T-helper 2 cell (primary cell): ENCODE measurements around the gene ZNF385D.

Experiments used
- DNase-seq, 5 experiments: peaks; one replicate each; pipeline versions ENCODE4 v3.0.0 to v3.0.0-alpha.2; 2012 to 2022

The ZNF385D gene

DNA sequence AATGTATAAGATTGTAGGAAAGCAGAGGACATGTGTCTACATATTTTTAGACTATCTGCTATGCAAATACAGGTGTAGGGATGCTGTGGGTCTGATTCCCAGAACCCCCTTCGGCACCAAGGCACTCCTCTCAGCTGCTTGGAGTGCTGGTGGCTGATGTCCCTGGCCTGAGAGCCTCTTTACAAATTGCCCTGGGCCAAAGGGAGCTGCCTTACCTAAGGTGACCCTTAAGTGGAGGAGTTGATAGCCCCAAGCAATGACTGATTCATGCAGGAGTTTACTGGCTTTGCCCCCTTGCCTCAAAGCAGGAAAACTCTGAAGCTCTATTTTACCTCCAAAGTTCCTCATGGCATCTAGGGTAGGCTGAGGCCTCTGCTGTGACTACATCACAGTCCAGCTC lies 83.0 kb downstream of the ZNF385D start:
- no peak for DNase-seq

- DNase-seq: no peak
Observed at GRCh38 chr3:21665444-21666100, 85.4 kb downstream of the ZNF385D start.

DNA sequence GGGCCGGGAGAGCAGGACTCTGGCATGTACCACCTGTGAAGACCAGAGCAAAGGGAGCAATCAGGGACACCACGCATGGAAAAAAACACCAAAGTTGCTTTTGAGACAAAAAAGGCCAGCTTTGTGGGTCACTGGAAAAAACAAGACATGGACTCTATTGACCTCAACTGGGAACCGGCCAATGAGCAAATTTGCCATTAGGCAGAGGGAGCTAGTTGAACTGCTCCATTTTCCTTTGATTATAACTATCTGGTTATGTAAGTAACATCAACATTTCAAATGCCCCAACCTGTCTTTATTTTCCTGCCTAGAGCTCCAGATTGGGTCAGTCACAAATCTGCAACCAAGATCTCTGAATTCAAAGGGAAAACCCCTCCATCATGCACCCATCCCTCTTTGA lies 86.0 kb downstream of the ZNF385D start:
- no peak for DNase-seq

GRCh38 chr3:21662403-21662802 lies 88.6 kb downstream of the ZNF385D start:
- DNase-seq: no peak

DNA sequence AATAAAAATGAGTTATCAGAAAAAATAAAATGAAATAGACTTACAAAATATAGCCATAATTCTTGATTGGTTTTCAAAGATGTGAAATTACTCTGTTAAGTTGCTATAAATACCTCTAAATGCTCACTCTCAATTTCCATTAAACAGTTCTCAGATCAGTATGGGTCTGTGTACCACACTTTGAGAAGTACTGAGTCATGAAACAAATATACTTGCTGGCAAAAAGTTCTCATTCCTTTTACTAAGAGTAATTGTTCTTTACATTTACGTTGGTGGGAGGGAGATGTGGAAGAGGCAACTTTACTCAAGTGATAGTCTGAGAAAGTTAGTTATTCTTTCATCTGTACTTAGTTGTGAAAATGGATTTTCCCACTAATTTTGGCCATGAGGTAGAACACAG lies 96.3 kb downstream of the ZNF385D start:
- DNase-seq: no peak

DNA sequence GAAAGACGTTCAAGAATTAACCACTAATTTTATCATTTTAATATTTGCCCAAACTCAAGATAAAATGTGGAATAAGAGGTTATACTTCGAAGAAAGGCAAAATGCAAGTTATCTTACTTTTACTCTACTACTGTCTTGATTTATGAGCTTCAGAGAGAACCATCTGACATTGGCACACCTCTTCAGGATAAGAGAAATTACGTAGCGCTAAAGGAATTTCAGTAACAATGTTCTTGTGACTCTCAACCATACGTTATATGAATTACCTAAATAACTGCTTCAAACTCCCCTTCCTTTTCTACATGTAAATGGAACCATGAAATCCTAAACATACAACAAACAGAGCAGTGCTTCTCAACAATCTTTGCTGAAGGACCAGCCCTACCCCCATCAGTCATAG lies 96.8 kb downstream of the ZNF385D start:
- no peak for DNase-seq

DNA sequence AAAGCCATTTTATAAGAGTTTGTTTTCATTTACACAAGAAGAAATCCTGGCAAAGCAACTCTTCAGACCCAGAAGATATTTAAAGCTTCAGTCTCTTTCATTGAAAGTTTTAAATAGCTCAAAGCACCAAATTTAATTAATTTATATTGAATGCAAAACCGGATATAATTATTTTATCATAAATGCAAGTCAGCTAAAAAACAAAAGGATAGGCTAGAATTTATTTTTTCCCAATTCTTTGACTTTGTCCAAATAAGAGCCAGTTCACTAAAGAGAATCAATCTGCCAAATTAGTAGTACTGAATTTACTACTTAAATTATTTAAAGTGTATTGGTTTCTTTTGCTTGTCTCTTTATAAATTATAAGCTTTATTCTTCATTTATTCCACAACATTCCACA lies 101.5 kb downstream of the ZNF385D start:
- DNase-seq: no peak

DNA sequence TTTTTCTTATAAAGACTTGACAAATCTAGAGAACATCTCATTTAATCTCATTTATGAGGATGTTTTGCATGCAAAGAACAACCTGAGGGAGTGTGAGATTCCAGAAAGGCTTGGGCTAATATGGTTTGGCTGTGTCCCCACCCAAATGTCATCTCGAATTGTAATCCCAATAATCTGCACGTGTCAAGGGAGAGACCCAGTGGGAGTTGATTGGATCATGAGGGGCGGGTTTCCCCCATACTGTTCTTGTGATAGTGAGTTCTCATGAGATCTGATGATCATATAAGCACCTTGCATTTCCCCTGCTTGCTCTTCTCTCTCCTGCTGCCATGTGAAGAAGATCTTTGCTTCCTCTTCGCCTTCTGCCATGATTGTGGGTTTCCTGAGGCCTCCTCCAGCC lies 103.0 kb downstream of the ZNF385D start:
- DNase-seq: no peak

- DNase-seq: no peak
Observed at GRCh38 chr3:21645121-21645897, 105.7 kb downstream of the ZNF385D start.

DNA sequence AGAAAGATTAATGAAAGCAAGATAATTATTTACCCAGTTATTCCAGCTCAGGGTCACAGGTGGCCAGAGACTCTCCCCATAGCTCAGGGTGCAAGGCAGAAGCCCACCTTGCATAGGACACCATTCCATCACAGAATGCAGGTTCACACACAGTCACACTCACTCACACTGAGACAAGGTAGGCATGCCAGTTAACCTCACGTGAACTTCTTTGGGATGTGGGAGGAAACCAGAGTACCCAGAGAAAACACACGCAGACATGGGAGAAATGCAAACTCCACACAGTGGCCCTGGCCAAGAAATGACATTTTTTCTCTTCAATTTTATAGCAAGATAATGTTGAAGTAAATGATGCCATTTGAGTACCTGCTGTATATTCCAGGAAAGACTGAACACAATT lies 106.7 kb downstream of the ZNF385D start:
- DNase-seq: no peak

GRCh38 chr3:21643752-21644151 lies 107.3 kb downstream of the ZNF385D start:
- no peak for DNase-seq

DNA sequence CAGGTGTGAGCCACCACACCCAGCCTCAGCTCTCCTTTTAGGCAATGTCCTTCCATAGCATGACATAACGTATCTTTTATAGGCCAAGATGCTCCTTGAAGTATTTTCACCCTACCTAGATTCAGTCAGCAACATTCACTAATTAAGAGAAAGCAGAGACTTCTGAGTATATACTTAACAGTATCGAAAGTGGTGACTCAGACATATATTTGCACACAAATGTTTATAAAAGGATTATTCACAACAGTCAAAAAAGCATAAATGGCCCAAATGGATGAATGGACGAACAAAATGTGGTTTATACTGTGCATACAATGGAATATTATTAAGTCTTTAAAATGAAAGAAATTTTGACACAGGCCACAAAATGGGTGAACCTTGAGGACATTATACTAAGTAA lies 108.6 kb downstream of the ZNF385D start:
- no peak for DNase-seq

DNA sequence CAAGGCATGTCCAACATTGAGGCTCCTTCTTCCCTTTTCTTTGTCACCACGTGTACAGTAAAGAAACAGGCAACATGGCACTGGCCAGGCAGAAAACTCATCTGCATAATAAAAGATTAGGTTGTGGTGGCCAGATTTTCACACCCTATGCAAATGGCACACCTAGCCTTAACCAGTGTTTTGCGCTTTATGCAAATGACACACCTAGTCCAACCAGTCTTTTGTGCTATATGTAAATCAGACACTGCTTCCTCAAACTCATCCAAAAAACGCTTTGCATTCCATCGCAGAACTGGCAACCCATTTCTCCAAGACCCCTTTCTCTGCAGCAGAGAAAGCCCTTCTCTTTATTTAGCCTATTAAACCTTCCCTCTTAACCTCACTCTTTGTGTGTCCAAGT lies 109.1 kb downstream of the ZNF385D start:
- no peak for DNase-seq

GRCh38 chr3:21638488-21638887 lies 112.5 kb downstream of the ZNF385D start:
- no peak for DNase-seq

GRCh38 chr3:21634112-21634511 lies 116.9 kb downstream of the ZNF385D start:
- DNase-seq: no peak

- no peak for DNase-seq
Observed at GRCh38 chr3:21624524-21624923, 126.5 kb downstream of the ZNF385D start.

DNA sequence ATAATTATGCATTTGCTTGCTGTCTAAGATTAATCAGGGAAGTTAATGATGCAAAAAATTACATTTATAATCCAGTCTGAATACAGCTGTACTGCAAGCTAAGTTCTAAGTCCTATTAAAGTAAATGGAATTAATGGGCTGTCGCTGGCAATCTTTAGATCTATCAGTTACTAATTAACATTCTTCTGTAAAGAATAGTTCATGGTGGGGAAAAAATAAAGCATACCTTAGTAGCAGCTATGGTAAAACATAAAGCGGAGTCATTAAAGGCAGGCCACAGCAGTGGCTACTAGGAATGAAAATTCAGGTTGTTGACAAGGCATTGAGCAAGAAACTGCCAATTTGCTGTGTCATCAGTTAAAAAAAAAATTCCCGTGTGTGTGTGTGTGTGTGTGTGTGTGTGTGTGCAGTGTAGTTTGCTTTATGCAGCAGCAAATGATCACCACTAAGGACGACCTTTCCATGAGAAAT lies 129.8 kb downstream of the ZNF385D start:
- DNase-seq: no peak

- no peak for DNase-seq
Observed at GRCh38 chr3:21620511-21621155, 130.4 kb downstream of the ZNF385D start.

DNA sequence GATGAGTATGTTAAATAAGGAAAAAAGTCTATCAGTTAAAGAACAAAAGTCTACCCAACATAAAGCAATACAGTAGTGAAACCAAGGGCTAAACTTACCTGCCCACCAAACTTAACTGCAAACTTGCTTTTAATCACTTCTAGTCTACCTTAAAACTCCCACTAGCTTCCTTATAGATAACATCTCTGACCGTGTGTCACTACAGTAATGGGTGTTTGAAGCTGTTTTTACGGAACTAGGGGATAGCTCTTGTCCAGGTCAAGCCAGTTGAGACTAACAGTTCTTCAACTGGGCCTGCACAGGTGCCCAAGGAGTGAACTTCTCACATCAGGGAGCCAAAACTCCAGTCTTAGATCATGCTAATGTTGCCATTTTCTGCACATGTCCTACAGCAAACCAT lies 132.3 kb downstream of the ZNF385D start:
- no peak for DNase-seq

DNA sequence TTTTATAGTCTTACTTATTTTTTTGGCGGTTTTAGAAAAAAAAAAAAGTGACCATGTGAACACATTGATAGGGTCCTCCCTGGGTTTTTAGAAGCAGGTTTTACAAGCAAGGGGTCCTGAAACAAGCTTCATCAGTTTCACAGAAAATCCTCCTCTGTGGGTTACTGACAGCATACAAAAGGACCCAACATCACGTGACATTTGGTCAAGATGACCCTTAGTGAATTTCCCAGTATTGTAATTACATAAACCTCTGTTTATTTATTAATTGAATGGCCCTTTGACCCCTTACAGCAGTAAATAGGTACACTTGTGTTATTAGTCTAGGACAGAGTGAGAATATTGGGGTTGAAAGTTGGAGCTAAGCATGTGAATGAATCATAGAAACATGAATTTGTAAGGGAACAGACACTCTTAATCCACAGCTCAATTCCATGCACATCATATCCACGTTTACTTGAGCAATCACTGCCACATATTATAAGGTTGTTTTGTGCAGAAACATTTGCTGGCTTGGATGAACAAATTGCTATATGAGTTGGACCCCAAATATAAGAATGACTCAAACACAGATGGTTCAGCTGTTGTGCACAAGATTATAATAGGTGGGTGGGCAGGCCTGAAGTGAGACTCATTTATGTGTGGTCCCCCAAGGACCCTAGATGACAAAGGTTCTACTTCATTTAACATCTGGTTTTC lies 137.5 kb downstream of the ZNF385D start:
- no peak for DNase-seq

DNA sequence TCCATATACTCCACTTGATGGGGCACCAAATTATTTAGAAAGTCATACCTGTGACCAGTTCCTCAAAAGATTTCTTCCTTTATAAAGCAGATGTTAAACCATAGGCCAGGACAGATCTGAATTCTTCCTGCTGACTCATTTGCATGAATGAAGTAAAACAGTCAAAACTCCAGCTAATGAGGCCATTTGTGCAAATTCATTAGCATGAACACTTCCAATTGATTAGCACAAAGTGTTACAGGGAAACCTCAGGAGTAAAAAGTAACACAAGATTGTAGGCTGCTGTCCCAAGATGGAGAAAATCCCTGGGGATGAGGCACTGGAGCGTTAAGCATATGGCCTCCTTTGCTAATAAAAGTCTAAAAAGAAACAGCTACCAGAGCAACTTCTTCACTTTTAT lies 149.8 kb downstream of the ZNF385D start:
- DNase-seq: no peak

- DNase-seq: no peak
Observed at GRCh38 chr3:21599890-21600289, 151.1 kb downstream of the ZNF385D start.

GRCh38 chr3:21592828-21593227 lies 158.2 kb downstream of the ZNF385D start:
- no peak for DNase-seq
